PC-9 (cell line): Measurements from ENCODE around the gene UBE2E2. TPM values are rescaled to one million over a fixed set of nuclear protein-coding genes. Genes with fewer than 3 reads are reported as not detected.
A peak's percentile ranks its signal among the peaks of the same experiment; 100 is the strongest.

Experiments
- BruUV-seq: library from RNA; stranded (reverse); fragments of 400-500 nt; replicated peaks from 2 replicates; lab custom pipeline; 2021; lab: Mats Ljungman, UMichigan
- CTCF ChIA-PET: fragments of 300-600 bp; sonication (Branson Sonifier 250); formaldehyde crosslinking; loops from one replicate; lab custom pipeline; 2022; ENCODE audit warnings: antibody characterized with exemption; lab: Charles Lee
- POLR2A ChIA-PET: fragments of 300-600 bp; sonication (Branson Sonifier 250); formaldehyde crosslinking; loops from one replicate; lab custom pipeline; 2022; ENCODE audit warnings: antibody characterized with exemption; ENCODE audit not compliant: unreplicated experiment; lab: Charles Lee
- DNase-seq, 2 experiments: peaks; one replicate each; pipeline versions ENCODE4 v3.0.0 to v3.0.0-alpha.2; 2015 to 2022; ENCODE audit warnings: mixed read lengths in 1 of 2
- H2AFZ ChIP-seq: fragments of 200-600 bp; sonication (generic); 2 replicates; pipeline ENCODE4 v1.8.1; 2017; ENCODE audit warnings: antibody characterized with exemption
- H3F3A ChIP-seq: fragments of 200-600 bp; sonication (generic); 2 replicates; pipeline ENCODE4 v1.8.1; 2017; ENCODE audit warnings: antibody characterized with exemption, mild to moderate bottlenecking, low read depth; ENCODE audit not compliant: insufficient read depth
- H3K27ac ChIP-seq: fragments of 200-600 bp; sonication (generic); 2 replicates; pipeline ENCODE4 v1.6.1; 2016; ENCODE audit warnings: mixed run types
- H3K27me3 ChIP-seq: fragments of 200-600 bp; sonication (generic); 2 replicates; pipeline ENCODE4 v1.6.1; 2016; ENCODE audit warnings: low read depth, mixed run types; ENCODE audit not compliant: insufficient read depth
- H3K36me3 ChIP-seq: fragments of 200-600 bp; sonication (generic); 2 replicates; pipeline ENCODE4 v1.6.1; 2016; ENCODE audit warnings: low read depth, mixed run types
- H3K4me1 ChIP-seq: fragments of 200-600 bp; sonication (generic); replicated peaks from 2 replicates; pipeline ENCODE4 v1.6.1; 2016; ENCODE audit warnings: mixed run types; ENCODE audit not compliant: insufficient read depth
- H3K4me2 ChIP-seq: fragments of 200-600 bp; sonication (generic); 2 replicates; pipeline ENCODE4 v1.6.1; 2017; ENCODE audit warnings: mixed run types
- H3K4me3 ChIP-seq: fragments of 200-600 bp; sonication (generic); 2 replicates; pipeline ENCODE4 v1.6.1; 2016; ENCODE audit warnings: mixed run types
- H3K79me2 ChIP-seq: fragments of 200-600 bp; sonication (generic); 2 replicates; pipeline ENCODE4 v1.6.1; 2017; ENCODE audit warnings: low read depth, mixed run types
- H3K9me2 ChIP-seq: fragments of 200-600 bp; sonication (generic); 2 replicates; pipeline ENCODE4 v1.8.1; 2017; ENCODE audit warnings: mild to moderate bottlenecking; ENCODE audit not compliant: insufficient read depth
- H3K9me3 ChIP-seq: fragments of 200-600 bp; sonication (generic); 2 replicates; pipeline ENCODE4 v1.8.1; 2016; ENCODE audit warnings: low read depth; ENCODE audit not compliant: insufficient read depth
- H4K20me1 ChIP-seq: fragments of 200-600 bp; sonication (generic); 2 replicates; pipeline ENCODE4 v1.8.1; 2017; ENCODE audit not compliant: insufficient read depth
- EZH2 ChIP-seq: fragments of 200-600 bp; sonication (generic); IDR thresholded peaks from 2 replicates; pipeline ENCODE4 v1.8.0; 2017; ENCODE audit warnings: antibody characterized with exemption, low read depth
- intact Hi-C: fragments of 100-400 bp; cut with micrococcal nuclease; formaldehyde crosslinking; loops from one replicate; pipeline ENCODE4 v1.10.0; 2022; ENCODE audit not compliant: unreplicated experiment
- total RNA-seq: library from RNA; stranded (reverse); gene quantifications from 2 replicates; pipeline ENCODE4 v1.2.3, GENCODE V29; 2021
- TF ChIP-seq, protein P1 (sequence below): fragments of 200-600 bp; sonication (generic); conservative IDR thresholded peaks from 2 replicates; pipeline ENCODE4 v1.6.1; 2017; ENCODE audit warnings: mixed run types, antibody characterized with exemption, mild to moderate bottlenecking, moderate library complexity

UBE2E2 gene
- total RNA-seq, 1 experiment from 2014 or later = 48.7 TPM

DNA sequence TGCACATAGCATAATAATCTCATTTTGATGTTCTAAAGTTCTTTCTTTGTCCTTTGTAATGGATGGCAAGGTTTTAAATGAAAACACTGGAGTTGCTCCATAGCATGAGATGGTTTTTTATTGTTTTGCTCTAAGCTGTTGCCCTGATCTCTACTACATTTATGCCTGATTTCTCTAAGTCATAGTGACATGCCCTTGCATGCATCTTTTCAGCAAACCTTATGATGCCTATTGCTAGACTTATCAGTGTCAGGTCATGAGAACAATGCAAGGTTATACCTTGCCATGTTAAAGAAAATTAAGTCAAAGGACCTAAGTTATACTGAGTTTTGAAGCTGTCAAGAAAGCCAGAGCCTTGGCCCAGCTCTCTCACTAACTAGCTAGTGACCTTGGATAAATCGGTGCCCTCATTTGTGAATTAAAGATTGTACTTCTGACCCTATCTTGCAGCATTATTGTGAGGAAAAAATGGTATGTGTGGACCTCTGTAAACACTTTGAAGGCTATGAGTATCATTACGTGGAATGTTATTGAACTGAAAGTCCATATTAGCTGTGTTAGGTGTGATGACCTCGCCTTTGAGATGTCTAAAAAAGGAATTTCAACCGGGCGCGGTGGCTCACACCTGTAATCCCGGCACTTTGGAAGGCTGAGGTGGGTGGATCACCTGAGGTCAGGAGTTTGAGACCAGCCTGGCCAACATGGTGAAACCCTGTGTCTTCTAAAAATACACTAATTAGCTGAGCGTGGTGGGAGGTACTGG lies 346.2 kb downstream of the UBE2E2 start:
- POLR2A ChIA-PET = no interaction called here
- H3K79me2 ChIP-seq = no peaks in the 10 kb centered on the region
- TF ChIP-seq, protein P1, sequence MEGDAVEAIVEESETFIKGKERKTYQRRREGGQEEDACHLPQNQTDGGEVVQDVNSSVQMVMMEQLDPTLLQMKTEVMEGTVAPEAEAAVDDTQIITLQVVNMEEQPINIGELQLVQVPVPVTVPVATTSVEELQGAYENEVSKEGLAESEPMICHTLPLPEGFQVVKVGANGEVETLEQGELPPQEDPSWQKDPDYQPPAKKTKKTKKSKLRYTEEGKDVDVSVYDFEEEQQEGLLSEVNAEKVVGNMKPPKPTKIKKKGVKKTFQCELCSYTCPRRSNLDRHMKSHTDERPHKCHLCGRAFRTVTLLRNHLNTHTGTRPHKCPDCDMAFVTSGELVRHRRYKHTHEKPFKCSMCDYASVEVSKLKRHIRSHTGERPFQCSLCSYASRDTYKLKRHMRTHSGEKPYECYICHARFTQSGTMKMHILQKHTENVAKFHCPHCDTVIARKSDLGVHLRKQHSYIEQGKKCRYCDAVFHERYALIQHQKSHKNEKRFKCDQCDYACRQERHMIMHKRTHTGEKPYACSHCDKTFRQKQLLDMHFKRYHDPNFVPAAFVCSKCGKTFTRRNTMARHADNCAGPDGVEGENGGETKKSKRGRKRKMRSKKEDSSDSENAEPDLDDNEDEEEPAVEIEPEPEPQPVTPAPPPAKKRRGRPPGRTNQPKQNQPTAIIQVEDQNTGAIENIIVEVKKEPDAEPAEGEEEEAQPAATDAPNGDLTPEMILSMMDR = no peak
- TF ChIP-seq EZH2 = no peak
- no peaks in the 10 kb centered on the region for H3K36me3 ChIP-seq
- H3F3A ChIP-seq = no peaks in the 10 kb centered on the region
- no peak overlapping the region for H3K4me2 ChIP-seq
- no peak overlapping the region for H3K4me3 ChIP-seq
- no TSS peak for BruUV-seq
- intact Hi-C loops = no loop called here
- no peaks in the 10 kb centered on the region for H3K27me3 ChIP-seq
- no peak overlapping the region for H2AFZ ChIP-seq
- peaks cover 14% of the 10 kb centered on the region for H3K4me1 ChIP-seq
- peak; percentile 11 to 56 for DNase-seq
- CTCF ChIA-PET = interaction anchor here (0.8 kb wide), 1 partner anchor 627 kb away, joined by 3 read pairs; no protein-coding TSS in a partner anchor
- no peak overlapping the region for H3K27ac ChIP-seq
- 0 out of 2 replicates have a peak, but pooled peaks cover 3% of the 10 kb centered on the region for H3K9me2 ChIP-seq
- no peaks in the 10 kb centered on the region for H3K9me3 ChIP-seq
- H4K20me1 ChIP-seq = no peaks in the 10 kb centered on the region

DNA sequence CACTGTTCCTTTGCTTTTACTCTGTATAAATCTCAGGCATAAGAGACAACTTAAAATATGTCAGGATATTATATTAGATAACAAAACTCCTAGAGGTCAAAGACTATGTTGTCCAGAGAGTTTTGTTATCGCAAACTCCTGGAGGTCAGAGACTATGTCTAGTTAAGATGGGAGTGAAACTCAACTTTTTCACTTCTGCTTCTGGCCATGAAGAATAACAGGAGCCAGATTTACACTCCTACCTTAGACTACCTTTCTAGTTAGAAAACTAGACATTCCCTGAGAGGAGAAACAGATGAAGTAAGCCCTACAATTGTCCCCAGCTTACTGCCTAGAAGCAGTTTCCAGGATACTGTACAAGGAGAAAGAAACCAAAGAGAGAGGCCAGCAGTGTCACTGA lies 347.3 kb downstream of the UBE2E2 start:
- BruUV-seq = no TSS peak
- 0 out of 2 replicates have a peak, but pooled peaks cover 3% of the 10 kb centered on the region for H3K9me2 ChIP-seq
- no peak overlapping the region for H3K4me3 ChIP-seq
- no peaks in the 10 kb centered on the region for H3F3A ChIP-seq
- no peak overlapping the region for H2AFZ ChIP-seq
- no peak for DNase-seq
- H3K27me3 ChIP-seq = no peaks in the 10 kb centered on the region
- no peak for TF ChIP-seq EZH2
- TF ChIP-seq, protein P1 = no peak
- no peaks in the 10 kb centered on the region for H3K79me2 ChIP-seq
- H3K4me2 ChIP-seq = no peak overlapping the region
- H4K20me1 ChIP-seq = no peaks in the 10 kb centered on the region
- H3K27ac ChIP-seq = no peak overlapping the region
- H3K36me3 ChIP-seq = no peaks in the 10 kb centered on the region
- H3K9me3 ChIP-seq = no peaks in the 10 kb centered on the region
- intact Hi-C loops = no loop called here
- CTCF ChIA-PET = no interaction called here
- POLR2A ChIA-PET = no interaction called here
- H3K4me1 ChIP-seq = peaks cover 14% of the 10 kb centered on the region

DNA sequence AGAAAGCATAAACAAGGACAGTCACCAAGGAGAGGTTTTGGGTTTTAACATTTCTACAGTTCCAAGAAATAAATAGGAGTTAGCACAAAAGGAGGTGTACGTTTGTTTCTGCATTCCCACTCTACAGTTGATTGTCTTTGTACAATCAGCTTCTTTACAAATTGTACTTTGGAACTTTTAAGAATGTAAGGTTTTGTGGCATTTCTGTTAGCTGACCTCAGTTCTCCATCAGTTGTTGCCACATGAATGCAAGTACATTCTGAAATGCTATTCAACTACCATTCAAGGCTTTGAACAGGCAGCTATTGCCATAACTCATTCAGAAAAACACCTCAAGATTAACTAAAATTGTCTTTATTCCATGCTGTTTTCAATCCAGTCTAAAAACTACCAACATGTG lies 349.4 kb downstream of the UBE2E2 start:
- Histone ChIP-seq H3K9me2 (0 out of 2 replicates have a peak, but pooled peaks cover 3% of the 10 kb centered on the region), H3K79me2 (no peaks in the 10 kb centered on the region), H3K4me2 (no peak overlapping the region), H3K36me3 (no peaks in the 10 kb centered on the region), H3K27me3 (no peaks in the 10 kb centered on the region), H3K4me1 (peaks cover 14% of the 10 kb centered on the region), H3K27ac (no peak overlapping the region), H4K20me1 (no peaks in the 10 kb centered on the region), H2AFZ (no peak overlapping the region), H3F3A (no peaks in the 10 kb centered on the region), H3K4me3 (no peak overlapping the region), H3K9me3 (no peaks in the 10 kb centered on the region)
- BruUV-seq = no TSS peak
- ChIA-PET POLR2A (no interaction called here), CTCF (no interaction called here)
- TF ChIP-seq, protein P1 = no peak
- no peak for TF ChIP-seq EZH2
- intact Hi-C loops = no loop called here
- DNase-seq = no peak
